ENCODE measurements around the gene SLC27A1.
"Not testable (repeated sequence)": the region's sequence is repeated elsewhere in the genome, so short reads cannot be mapped to it uniquely, and the experiment has no call there.

The SLC27A1 gene

GRCh38 chr19:17457616-17458015 lies 12.7 kb upstream of the SLC27A1 start:
- DNase-seq, result no peak

- no peak for DNase-seq
Observed at GRCh38 chr19:17458970-17459369, 11.4 kb upstream of the SLC27A1 start.

- DNase-seq, result no peak
Observed at GRCh38 chr19:17460372-17461230, 9.7 kb upstream of the SLC27A1 start, which contains the start of gene NXNL1. Gene NXNL1 (minus strand): TSS chr19:17460926. CDS start chr19:17460869, 57 bp downstream.

- no peak for DNase-seq
Observed at GRCh38 chr19:17466487-17466850, 3.9 kb upstream of the SLC27A1 start.

GRCh38 chr19:17467471-17468301 lies 2.6 kb upstream of the SLC27A1 start:
- no peak for DNase-seq

GRCh38 chr19:17468302-17469091 lies 1.8 kb upstream of the SLC27A1 start:
- DNase-seq, result no peak

- DNase-seq, result no peak
Observed at GRCh38 chr19:17469092-17469480, 1.2 kb upstream of the SLC27A1 start.

- DNase-seq, result peak; percentile 92
Observed at GRCh38 chr19:17469481-17470067, 750 bp upstream of the SLC27A1 start.

GRCh38 chr19:17471410-17472125 lies 1.2 kb downstream of the SLC27A1 start:
- no peak for DNase-seq

- DNase-seq, result no peak
Observed at GRCh38 chr19:17473041-17473440, 2.7 kb downstream of the SLC27A1 start.

GRCh38 chr19:17475011-17475540 lies 4.8 kb downstream of the SLC27A1 start:
- DNase-seq, result not testable (repeated sequence)

- no peak for DNase-seq
Observed at GRCh38 chr19:17475541-17476115, 5.3 kb downstream of the SLC27A1 start.

GRCh38 chr19:17479325-17479791 lies 9.0 kb downstream of the SLC27A1 start:
- DNase-seq, result no peak

GRCh38 chr19:17481986-17482385 lies 11.7 kb downstream of the SLC27A1 start:
- no peak for DNase-seq

GRCh38 chr19:17482877-17483604 lies 12.7 kb downstream of the SLC27A1 start:
- DNase-seq, result no peak

- DNase-seq, result no peak
Observed at GRCh38 chr19:17483605-17484002, 13.3 kb downstream of the SLC27A1 start.

- DNase-seq, result no peak
Observed at GRCh38 chr19:17484520-17485185, 14.3 kb downstream of the SLC27A1 start.

GRCh38 chr19:17486545-17487240 lies 16.4 kb downstream of the SLC27A1 start:
- no peak for DNase-seq

All from NCI-H1105 treated with DMSO at 0.1 percent for 48 hours (cell line).